ENCODE results near the gene IMPDH1.

IMPDH1 gene

GRCh38 chr7:128387216-128388144, 22.3 kb downstream of the IMPDH1 start:
- DNase-seq: peak; percentile 6 to 62 (median 49)

GRCh38 chr7:128385988-128386925, 23.5 kb downstream of the IMPDH1 start:
- DNase-seq: no peak

DNA sequence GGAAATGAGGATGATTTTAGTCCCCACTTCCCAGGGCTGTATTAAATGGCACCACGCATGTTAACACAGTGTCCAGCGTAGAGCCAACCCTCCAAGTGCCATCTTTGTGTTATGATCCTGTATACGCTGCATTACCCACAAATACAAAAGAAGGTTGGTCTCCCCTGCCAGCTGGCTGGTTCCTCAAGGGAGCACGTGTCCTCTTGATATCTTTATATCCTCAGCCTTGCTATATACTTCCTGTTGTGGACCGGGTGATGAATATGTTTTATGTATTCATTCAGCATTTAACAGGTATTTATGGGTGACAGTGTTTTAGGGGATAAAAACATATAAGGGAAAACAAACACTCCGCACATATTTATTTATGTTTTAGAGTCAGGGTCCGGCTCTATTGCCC, 25.1 kb downstream of the IMPDH1 start:
- DNase-seq: no peak

DNA sequence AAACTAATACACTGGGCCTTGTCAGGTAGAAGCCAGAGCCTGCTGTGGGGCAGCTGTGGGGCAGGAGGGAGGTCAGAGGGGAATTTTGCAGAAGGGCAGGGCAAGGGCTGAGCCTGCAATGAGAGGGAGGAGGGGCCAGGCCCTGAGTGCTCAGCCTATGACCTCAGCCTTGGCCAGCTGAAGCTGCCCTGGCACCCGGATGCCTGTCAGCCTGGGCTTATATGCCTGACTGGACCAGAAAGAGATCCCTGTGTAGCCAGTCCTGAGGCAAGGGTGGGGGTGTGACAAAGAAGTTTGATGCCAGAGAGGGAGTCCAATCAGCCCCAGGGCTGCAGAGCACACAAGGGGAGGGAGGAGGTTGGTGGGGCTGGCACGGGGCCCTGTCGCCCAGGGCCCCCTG, 26.0 kb downstream of the IMPDH1 start:
- no peak for DNase-seq

DNA sequence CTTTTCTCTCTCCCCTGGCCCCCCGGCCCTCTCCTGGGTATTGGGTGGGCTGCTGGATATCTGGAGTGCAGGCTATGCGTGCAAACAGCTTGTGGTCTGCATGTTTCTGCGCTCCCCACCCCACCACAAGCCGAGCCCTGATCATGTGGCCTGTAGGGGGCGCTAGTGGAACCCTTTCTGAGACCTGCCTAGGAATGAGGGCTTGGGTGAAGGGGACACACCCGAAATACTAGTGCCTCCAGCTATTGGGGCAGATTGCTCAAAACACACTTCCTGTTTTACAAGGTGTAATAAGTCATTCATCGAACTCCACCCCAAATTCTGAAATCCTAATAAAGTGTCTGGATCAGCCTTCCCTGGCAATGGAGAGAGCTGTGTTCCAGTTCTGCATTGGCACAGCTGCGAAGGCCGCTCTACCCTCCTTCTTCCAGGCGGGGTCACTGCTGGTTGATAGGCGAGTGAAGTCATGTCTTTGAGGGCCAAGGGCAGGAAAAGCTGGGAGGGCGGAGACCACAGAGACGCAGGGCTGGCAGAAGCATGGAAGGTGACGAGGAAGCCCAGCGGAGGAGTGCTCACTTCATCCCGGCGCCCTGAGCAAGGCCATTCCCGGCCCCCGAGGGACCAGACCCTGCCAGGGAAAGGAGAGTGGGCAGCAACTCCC, 28.5 kb downstream of the IMPDH1 start:
- peak in 3 of 6 experiments; percentile 5 to 12 (median 9) for DNase-seq

DNA sequence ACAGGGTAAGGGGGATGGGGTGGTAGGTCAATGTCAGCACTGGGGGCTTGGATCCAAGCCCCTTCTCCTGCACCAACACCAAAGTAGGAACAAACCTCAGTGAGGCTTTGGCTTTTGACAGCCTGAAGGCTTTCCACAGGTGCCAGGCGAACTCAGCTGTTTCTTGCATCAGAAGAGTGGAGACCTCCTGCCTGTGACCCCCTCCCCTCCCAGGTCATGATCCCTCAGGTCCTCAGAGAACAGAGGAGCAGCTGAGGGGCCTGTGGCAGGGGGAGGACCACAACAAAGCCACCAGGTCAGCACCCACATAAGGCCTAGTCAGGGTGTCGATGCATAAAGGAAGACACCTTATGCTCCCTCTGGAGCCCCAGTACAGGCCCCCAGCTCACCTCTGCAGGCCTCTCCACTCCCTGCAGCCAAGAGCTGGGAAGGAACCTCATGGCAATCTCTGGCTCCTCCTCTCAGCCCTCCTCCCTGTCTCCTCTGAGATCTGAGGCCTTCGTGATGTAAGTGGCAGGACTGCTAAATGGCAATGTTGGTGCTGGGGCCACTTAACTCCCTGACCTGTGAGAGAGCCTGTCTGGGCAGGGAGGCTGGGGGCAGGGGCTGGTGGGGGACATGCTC, 29.2 kb downstream of the IMPDH1 start:
- no peak for DNase-seq

GRCh38 chr7:128379900-128380479, 29.8 kb downstream of the IMPDH1 start:
- no peak for DNase-seq

DNA sequence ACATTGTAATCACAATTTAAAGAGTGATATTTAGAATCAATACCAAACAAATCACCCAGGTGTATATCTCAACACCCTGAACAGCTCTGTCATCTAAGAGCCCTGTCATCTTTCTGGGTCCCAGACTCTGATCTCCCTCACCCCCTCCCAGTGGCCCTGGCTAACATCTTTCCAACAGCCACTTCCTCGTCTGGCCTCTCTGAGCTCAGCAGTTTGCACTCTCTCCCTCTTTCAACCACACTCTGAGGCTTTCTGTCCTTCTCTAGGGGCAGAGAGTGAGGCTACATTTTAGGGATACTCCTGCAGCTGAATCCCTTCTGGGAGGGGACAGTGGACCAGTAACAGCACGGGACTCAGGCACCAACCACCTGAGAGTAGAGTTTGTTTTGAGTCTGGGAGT, 31.1 kb downstream of the IMPDH1 start:
- no peak for DNase-seq

DNA sequence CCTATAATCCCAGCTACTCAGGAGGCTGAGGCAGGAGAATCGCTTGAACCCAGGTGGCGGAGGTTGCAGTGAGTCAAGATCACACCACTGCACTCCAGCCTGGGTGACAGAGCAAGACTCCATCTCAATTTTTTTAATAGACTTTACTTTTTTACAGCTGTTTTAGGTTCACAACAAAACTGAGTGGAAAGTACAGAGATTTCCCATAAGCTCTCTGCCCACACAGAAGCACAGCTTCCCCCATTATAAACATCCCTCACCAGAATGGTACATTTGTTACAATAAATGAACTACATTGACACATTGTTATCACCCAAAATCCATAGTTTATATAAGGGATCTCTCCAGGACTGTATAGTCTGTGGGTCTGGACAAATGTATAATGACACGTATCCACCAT, 33.7 kb downstream of the IMPDH1 start:
- no peak for DNase-seq

GRCh38 chr7:128374041-128374440, 35.7 kb downstream of the IMPDH1 start:
- DNase-seq: no peak

- DNase-seq: no peak
These were observed 36.2 kb downstream of the IMPDH1 start for GRCh38 chr7:128373606-128374005.

GRCh38 chr7:128370491-128370890, 39.3 kb downstream of the IMPDH1 start:
- DNase-seq: no peak

DNA sequence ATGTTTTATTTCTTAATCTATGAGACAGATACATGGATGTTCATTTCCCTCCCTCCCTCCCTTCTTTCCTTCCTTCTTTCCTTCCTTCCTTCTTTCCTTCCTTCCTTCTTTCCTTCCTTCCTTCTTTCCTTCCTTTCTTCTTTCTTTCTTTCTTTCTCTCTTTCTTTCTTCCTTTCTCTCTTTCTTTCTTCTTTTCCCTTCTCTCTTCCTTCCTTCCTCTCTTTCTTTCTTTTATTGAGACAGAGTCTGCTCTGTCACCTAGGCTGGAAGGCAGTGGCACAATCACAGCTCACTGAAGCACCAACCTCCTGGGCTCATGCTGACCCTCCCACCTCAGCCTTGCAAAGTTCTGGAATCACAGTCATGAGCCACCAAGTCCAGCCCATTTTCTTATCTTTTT, 42.8 kb downstream of the IMPDH1 start:
- no peak for DNase-seq

GRCh38 chr7:128366300-128366699, 43.5 kb downstream of the IMPDH1 start:
- no peak for DNase-seq

- DNase-seq: no peak
These were observed 44.4 kb downstream of the IMPDH1 start for GRCh38 chr7:128365432-128365831.

DNA sequence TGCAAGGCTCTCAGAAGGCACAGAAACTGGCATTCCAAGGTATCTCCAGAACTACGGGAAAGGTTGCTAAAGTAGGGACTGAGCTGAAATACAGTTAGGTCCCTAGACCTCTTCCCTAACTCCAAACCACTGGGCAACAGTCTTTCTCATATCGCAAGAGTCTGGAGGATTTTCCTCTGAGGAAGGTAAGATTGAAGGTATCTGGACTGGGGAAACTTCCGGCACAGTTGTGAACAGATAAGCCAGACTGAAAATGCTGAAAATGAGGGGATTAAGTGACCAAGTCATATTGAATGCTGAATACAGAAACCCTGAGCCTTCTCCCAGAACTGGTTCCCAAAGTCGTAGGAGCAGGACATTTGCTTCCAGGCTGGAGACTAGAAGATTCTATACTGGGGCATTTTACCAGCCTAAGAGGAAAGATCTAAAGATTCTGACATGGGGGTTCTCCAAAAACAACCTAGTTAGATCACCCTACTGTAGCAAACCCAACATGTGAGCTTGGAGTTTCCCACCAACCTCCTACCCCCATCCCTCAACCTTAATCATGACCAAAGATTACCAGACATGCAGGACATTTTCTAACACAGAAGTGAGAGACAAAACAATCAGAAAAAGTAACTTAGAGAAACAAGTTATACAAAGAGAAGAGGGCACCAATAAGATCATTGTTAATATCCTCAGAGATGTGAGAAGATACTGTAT, 45.5 kb downstream of the IMPDH1 start:
- DNase-seq: no peak

DNA sequence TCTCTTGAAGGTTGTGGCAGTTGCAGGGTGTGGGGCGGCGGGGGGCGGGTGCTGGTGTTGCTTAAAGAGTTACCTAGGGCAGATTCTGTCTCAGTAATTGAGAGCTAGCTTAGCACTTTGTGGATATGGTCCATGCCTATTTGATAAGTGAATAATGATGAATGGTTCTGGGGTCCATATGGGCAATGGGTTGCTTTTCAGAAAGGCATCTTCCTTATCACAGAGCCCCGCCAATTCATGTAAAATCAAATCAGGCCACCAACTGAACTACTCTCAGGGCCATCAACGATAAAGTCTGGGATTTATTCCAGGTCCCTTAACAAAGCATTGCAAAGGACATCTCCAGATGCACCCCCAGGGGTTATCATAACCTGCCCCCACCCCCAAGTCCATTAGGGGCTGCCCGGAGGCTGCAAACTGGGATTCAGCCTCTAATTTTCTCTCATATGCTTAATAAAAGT, 46.5 kb downstream of the IMPDH1 start:
- DNase-seq: no peak

- no peak for DNase-seq
These were observed 47.1 kb downstream of the IMPDH1 start for GRCh38 chr7:128362670-128363069.

- DNase-seq: peak; percentile 22 to 65 (median 39)
These were observed 48.1 kb downstream of the IMPDH1 start, which contains the start of gene PRRT4 for GRCh38 chr7:128361411-128362379. Gene PRRT4, minus strand, starts transcription at chr7:128361690.

- DNase-seq: no peak
These were observed 49.5 kb downstream of the IMPDH1 start for GRCh38 chr7:128360359-128360678.
